Measurements from ENCODE around the gene MLYCD.

The MLYCD gene

GRCh38 chr16:83958137-83958845, 59.4 kb downstream of the MLYCD start:
- DNase-seq, result no peak

GRCh38 chr16:83958846-83959565, 60.1 kb downstream of the MLYCD start:
- no peak for DNase-seq

GRCh38 chr16:83959656-83960434, 60.9 kb downstream of the MLYCD start:
- no peak for DNase-seq

GRCh38 chr16:83960521-83961249, 61.8 kb downstream of the MLYCD start:
- DNase-seq, result no peak

GRCh38 chr16:83961591-83961990, 62.7 kb downstream of the MLYCD start:
- no peak for DNase-seq

- DNase-seq, result no peak
Measured at GRCh38 chr16:83963277-83964119, 64.6 kb downstream of the MLYCD start.

- DNase-seq, result no peak
Measured at GRCh38 chr16:83964684-83965443, 65.9 kb downstream of the MLYCD start.

GRCh38 chr16:83965444-83966152, 66.7 kb downstream of the MLYCD start:
- DNase-seq, result no peak

GRCh38 chr16:83966153-83966696, 67.3 kb downstream of the MLYCD start:
- no peak for DNase-seq

GRCh38 chr16:83967091-83967490, 68.2 kb downstream of the MLYCD start:
- no peak for DNase-seq

GRCh38 chr16:83967838-83968305, 69.0 kb downstream of the MLYCD start, which contains the start of gene NECAB2:
TSS of gene NECAB2 (plus strand) at chr16:83968244. CDS start at chr16:83968649, 405 bp downstream.
- DNase-seq, result no peak

- DNase-seq, result no peak
Measured at GRCh38 chr16:83968306-83968851, 69.5 kb downstream of the MLYCD start.

GRCh38 chr16:83968891-83969649, 70.2 kb downstream of the MLYCD start:
- DNase-seq, result no peak

GRCh38 chr16:83969771-83970429, 71.0 kb downstream of the MLYCD start:
- no peak for DNase-seq

GRCh38 chr16:83970430-83970815, 71.5 kb downstream of the MLYCD start:
- no peak for DNase-seq

GRCh38 chr16:83971165-83972130, 72.5 kb downstream of the MLYCD start:
- DNase-seq, result no peak
